C4-2B (cell line): ENCODE results near the gene FANCD2.

Experiments used
- ZFX ChIP-seq: fragments of 450-650 bp; IDR thresholded peaks from 2 replicates; pipeline ENCODE4 v1.6.1; 2017
- TF ChIP-seq, protein P1 (sequence below): fragments of 450-650 bp; conservative IDR thresholded peaks from 2 replicates; pipeline ENCODE4 v1.5.1; 2017; ENCODE audit warnings: mild to moderate bottlenecking

DNA sequence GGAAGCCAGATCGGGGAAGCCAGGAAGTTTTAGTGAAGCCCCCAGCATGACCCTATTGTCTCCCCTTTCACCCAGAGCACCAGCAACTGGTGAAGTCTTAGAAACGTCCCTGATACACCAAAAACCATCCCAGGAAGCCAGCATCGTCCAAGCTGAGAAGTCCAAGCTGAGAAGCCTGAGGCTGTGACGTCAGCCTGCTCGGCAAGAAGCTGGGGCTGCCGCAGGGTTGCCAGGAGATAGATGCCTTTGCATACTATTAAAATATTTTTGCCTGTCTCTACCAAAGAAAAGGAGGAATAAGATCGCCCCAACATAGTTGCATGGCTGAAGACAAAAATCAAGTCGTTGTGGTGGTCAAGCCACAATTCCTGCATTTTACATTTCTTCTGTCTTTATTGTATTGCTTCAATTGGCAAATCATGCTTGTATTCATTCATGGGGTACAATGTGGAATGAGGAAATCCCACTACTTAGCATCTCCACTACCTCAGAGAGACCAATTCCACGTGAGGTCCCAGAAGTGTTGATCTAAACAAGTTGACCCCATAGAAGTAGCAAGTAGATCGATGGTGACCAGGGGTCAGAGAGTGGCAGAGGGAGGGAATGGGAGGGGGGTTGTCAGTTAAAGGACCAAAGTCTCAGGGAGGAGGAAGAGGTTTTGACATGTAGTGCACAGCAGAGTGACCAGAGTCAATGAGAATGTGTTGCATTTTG lies 20.0 kb upstream of the FANCD2 start:
- no peak for TF ChIP-seq ZFX
- TF ChIP-seq, protein P1, sequence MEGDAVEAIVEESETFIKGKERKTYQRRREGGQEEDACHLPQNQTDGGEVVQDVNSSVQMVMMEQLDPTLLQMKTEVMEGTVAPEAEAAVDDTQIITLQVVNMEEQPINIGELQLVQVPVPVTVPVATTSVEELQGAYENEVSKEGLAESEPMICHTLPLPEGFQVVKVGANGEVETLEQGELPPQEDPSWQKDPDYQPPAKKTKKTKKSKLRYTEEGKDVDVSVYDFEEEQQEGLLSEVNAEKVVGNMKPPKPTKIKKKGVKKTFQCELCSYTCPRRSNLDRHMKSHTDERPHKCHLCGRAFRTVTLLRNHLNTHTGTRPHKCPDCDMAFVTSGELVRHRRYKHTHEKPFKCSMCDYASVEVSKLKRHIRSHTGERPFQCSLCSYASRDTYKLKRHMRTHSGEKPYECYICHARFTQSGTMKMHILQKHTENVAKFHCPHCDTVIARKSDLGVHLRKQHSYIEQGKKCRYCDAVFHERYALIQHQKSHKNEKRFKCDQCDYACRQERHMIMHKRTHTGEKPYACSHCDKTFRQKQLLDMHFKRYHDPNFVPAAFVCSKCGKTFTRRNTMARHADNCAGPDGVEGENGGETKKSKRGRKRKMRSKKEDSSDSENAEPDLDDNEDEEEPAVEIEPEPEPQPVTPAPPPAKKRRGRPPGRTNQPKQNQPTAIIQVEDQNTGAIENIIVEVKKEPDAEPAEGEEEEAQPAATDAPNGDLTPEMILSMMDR: no peak
